HG03196 (cell line): Measurements from ENCODE around the gene TEDC2.
A peak's percentile ranks its signal among the peaks of the same experiment; 100 is the strongest.

Source experiments
- ATAC-seq: cut with Tn5 transposase; IDR thresholded peaks from one replicate; pipeline ENCODE4 v1.9.1; 2021; ENCODE audit not compliant: unreplicated experiment

TEDC2 gene

DNA sequence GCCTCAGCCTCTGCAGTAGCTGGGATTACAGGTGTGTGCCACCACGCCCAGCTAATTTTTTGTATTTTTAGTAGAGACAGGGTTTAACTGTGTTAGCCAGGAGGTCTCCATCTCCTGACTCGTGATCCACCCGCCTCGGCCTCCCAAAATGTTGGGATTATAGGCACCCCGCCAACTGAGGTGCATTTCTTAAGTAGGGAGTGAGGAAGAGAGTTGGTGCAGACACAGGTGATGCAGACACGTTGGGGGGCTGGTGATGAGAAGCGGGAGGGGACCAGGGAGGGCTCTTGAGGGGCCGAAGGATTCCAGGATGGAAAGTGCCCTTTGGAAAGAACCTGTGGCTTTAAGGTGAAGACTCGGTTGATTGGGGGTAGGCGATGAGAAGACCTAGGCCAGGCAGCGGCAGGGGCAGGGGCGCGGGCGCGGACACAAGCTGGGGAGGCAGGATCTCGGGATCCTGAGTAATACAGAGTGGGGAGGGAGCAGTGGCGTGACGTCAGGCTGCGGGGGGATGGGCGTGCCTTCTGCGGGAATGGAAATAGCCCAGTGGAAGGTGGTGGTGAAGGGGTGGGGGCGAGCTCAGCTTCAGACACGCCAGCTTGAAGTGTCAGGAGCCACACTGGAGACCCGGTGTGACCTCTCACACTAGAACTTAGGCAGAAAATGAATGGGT, 51.4 kb downstream of the TEDC2 start:
- ATAC-seq: no peak

DNA sequence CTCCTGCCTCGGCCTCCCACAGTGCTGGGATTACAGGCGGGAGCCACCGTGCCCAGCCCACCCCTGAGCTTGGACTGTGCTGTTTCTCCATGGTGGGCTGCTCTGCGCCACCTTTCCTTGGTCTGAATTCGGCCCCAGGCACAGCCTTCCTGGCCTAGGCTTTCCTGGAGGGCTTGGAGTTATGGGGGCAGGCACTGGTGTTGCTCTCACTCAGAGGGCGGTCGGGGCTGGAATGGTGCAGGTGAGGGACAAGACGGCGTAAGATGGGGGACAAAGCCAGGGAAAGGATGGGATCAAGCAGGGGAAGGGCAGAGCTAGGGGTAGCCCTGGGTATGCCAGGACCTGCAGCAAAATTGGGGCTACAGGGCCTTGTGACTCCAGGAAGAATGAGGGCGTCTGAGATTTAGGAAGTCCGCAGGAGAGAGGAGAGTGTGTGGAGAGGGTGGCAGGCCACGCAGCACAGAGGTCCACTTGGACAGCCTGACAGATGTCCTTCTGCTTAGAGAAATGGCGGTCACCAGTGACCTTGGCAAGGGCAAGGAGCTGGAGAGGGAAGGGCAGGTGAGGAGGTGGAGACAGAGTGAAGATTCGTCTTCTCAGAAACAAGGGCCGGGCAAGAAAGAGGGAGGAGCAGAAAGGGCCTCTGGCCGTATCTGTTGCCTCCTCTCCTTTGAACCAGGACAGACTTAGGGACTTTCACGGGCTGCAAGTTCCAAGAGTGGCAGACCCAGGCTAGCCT, 52.3 kb downstream of the TEDC2 start:
- no peak for ATAC-seq

DNA sequence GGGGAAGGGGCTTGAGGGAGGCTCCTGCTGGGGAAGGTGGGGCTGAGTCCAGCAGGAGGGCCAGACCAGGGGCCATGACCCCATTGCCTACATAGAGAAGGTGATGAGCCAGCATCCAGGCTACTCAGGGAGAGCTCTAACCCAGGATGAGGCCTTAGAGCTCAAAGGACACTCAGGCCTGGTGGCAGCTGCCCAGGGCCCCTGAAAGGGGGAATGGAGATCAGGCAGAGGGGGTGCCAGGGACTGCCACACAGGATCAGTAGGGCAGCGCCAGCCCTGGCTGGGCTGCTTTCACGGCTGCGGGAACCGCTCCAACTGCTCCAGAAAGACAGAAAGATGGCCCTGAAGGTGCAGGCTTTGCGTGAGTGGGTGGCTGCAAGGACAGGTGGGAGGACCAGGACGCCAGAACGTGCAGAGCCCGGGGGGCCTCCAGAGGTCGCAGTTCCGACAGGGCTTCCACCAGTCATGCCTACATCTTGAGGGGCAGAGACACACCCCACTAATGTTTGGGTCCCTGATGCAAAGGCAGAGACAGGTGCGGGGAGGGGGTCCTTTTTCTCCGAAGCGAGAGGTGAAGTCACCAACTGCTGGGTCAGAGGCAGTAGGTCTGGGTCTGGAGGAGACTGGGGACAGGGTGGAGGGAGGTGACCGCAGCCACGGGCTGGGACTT, 53.0 kb downstream of the TEDC2 start:
- ATAC-seq: no peak

DNA sequence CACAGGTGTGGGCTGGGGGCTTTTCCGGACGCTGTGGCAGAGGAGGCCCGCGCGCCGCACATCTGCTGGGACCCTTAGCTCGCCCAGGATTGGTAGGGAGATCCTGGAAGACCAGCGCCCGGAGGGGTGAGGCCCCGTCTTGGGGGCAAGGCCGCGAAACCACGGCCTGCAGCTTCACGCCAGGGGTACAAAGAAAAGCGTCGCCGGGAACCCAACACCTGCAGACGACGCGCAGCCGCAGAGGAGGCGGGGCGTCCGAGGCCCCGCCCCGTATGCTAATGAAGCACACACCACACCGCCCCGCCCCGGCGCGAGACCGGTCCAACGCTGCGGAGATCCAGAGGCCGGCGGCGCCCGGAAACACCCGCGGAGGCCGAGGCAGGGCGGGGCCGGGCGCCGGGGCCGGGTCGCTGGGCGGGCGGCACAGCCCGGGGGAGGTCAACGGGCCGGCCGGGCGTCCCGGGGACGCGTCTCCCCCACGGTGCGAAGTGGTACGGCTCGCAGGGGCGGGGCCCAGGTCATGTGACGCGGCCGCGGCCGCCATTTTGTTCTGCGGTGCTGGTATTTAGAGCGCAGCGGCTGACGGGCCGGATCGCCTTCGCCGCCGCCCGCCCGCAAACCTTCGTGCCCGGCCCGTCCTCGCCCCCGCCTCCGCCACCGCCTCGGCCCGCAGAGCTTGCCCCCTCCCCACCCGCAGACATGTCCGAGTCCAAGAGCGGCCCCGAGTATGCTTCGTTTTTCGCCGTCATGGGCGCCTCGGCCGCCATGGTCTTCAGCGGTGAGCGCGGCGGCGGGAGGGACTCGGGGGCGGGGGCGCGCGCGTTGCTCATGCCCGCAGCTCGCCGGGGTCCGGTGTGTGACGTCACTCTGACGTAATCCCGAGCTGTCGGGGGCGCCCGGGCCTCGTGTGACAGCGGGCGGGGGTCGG, 53.8 kb downstream of the TEDC2 start, which contains the start of gene ATP6V0C:
ATP6V0C (plus strand) TSS at position 548 of the 928 bp plus-strand sequence; CDS start at position 700, 152 bp downstream.
- ATAC-seq: peak; percentile 59
